ENCODE results near the gene OR6C76.
"Not testable (repeated sequence)": the region's sequence is repeated elsewhere in the genome, so short reads cannot be mapped to it uniquely, and the experiment has no call there.

OR6C76 gene

GRCh38 chr12:55420307-55420962 lies 5.6 kb upstream of the OR6C76 start:
- TF ChIP-seq CTCF (IDR thresholded peaks at IDR 0.05; ENCODE audit: low read length) (no peak), EZH2 (IDR thresholded peaks at IDR 0.05; ENCODE audit: borderline replicate concordance, low read length) (no peak)
- Histone ChIP-seq H3K4me3 (ENCODE audit: low read depth, low read length, poor library complexity, severe bottlenecking) (no peak overlapping the region), H3K9me3 (ENCODE audit: low read length) (no peaks in the 10 kb centered on the region), H3K79me2 (ENCODE audit: insufficient read depth, low read length) (no peaks in the 10 kb centered on the region), H3K9me2 (ENCODE audit: low read depth, low read length) (no peaks in the 10 kb centered on the region), H3F3A (ENCODE audit: insufficient read depth, low read length) (no peaks in the 10 kb centered on the region), H3K27ac (ENCODE audit: low read depth, low read length, poor library complexity, severe bottlenecking) (no peak overlapping the region), H3K27me3 (ENCODE audit: insufficient read depth, low read length) (no peaks in the 10 kb centered on the region), H3K4me2 (ENCODE audit: low read length) (no peak overlapping the region), H3K9ac (ENCODE audit: low read length) (no peak overlapping the region), H3K4me1 (ENCODE audit: insufficient read depth, low read length, severe bottlenecking) (no peaks in the 10 kb centered on the region), H3K36me3 (ENCODE audit: insufficient read depth, low read length) (no peaks in the 10 kb centered on the region), H2AFZ (ENCODE audit: low read length) (no peak overlapping the region), H4K20me1 (ENCODE audit: insufficient read depth, low read length) (no peaks in the 10 kb centered on the region)

- Histone ChIP-seq H3K27ac (ENCODE audit: low read depth, low read length, poor library complexity, severe bottlenecking) (no peak overlapping the region), H3K4me2 (ENCODE audit: low read length) (no peak overlapping the region), H3K27me3 (ENCODE audit: insufficient read depth, low read length) (no peaks in the 10 kb centered on the region), H3K4me1 (ENCODE audit: insufficient read depth, low read length, severe bottlenecking) (no peaks in the 10 kb centered on the region), H3K9me2 (ENCODE audit: low read depth, low read length) (no peaks in the 10 kb centered on the region), H2AFZ (ENCODE audit: low read length) (no peak overlapping the region), H3F3A (ENCODE audit: insufficient read depth, low read length) (no peaks in the 10 kb centered on the region), H4K20me1 (ENCODE audit: insufficient read depth, low read length) (no peaks in the 10 kb centered on the region), H3K36me3 (ENCODE audit: insufficient read depth, low read length) (no peaks in the 10 kb centered on the region), H3K79me2 (ENCODE audit: insufficient read depth, low read length) (no peaks in the 10 kb centered on the region), H3K9me3 (ENCODE audit: low read length) (no peaks in the 10 kb centered on the region), H3K9ac (ENCODE audit: low read length) (no peak overlapping the region), H3K4me3 (ENCODE audit: low read depth, low read length, poor library complexity, severe bottlenecking) (no peak overlapping the region)
- no peak for TF ChIP-seq CTCF (IDR thresholded peaks at IDR 0.05; ENCODE audit: low read length)
- no peak for TF ChIP-seq EZH2 (IDR thresholded peaks at IDR 0.05; ENCODE audit: borderline replicate concordance, low read length)
These were observed 2.5 kb downstream of the OR6C76 start for GRCh38 chr12:55428331-55429243.

DNA sequence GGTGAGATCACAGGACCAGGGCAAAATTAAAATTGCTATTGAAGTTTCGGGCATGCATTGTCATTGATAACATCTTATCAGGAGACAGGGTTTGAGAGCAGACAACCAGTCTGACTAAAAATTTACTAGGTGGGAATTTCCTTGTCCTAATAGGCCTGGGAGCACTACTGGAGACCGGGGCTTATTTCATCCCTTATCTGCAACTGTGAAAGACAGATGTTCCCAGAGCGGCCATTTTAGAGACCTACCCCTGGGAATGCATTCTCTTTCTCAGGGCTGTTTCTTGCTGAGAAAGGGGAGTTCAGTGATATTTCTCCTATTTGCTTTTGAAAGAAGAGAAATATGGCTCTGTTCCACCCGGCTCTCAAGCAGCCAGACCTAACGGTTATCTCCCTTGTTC lies 15.2 kb downstream of the OR6C76 start:
- H3K4me1 ChIP-seq (ENCODE audit: insufficient read depth, low read length, severe bottlenecking); H4K20me1 ChIP-seq (ENCODE audit: insufficient read depth, low read length); H3K4me2 ChIP-seq (ENCODE audit: low read length); H3K27ac ChIP-seq (ENCODE audit: low read depth, low read length, poor library complexity, severe bottlenecking); H3F3A ChIP-seq (ENCODE audit: insufficient read depth, low read length); H3K9me2 ChIP-seq (ENCODE audit: low read depth, low read length); H3K36me3 ChIP-seq (ENCODE audit: insufficient read depth, low read length); H3K27me3 ChIP-seq (ENCODE audit: insufficient read depth, low read length); H2AFZ ChIP-seq (ENCODE audit: low read length); H3K79me2 ChIP-seq (ENCODE audit: insufficient read depth, low read length); H3K9me3 ChIP-seq (ENCODE audit: low read length); H3K9ac ChIP-seq (ENCODE audit: low read length); H3K4me3 ChIP-seq (ENCODE audit: low read depth, low read length, poor library complexity, severe bottlenecking): not testable (repeated sequence)

All from OCI-LY1 (cell line).